KOPT-K1 (cell line): Measurements from ENCODE around the gene ANLN.
"Not testable (repeated sequence)": the region's sequence is repeated elsewhere in the genome, so short reads cannot be mapped to it uniquely, and the experiment has no call there.

Experiments
- H3K27ac ChIP-seq: fragments of 200-600 bp; sonication (generic); 2 replicates; pipeline ENCODE4 v1.5.1; 2016; ENCODE audit warnings: antibody characterized with exemption, mild to moderate bottlenecking, low read depth, low read length; ENCODE audit not compliant: poor library complexity, severe bottlenecking
- H3K36me3 ChIP-seq: fragments of 200-600 bp; sonication (generic); 2 replicates; pipeline ENCODE4 v1.5.1; 2017; ENCODE audit warnings: antibody characterized with exemption, mild to moderate bottlenecking, low read length, moderate library complexity; ENCODE audit not compliant: insufficient read depth
- H3K9me3 ChIP-seq: fragments of 200-600 bp; sonication (generic); 2 replicates; pipeline ENCODE4 v1.5.1; 2017; ENCODE audit warnings: antibody characterized with exemption, low read length, mild to moderate bottlenecking; ENCODE audit not compliant: insufficient read depth, poor library complexity, severe bottlenecking

Gene ANLN

DNA sequence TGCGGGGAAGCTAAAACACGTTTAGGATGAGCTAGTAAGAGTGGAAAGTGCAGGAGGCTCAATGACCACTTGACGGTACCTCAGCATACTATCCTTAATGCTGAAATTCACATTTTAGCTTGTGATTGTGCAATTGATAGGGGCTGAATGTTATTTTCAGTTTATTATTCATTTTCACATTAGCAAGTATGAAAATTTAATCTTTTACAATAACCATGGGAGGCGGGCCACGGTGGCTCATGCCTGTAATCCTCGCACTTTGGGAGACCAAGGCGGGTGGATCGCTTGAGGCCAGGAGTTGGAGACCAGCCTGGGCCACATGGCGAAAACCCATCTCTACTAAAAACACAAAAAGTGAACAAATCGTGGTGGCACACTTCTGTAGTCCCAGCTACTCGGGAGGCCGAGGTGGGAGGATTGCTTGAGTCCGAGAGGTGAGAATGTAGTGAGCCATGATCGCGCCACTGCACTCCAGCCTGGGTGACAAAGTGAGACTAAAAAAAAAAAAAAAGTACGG is 22.0 kb upstream of the ANLN start:
- no peaks in the 10 kb centered on the region for H3K36me3 ChIP-seq
- peak overlapping the region; percentile 49 for H3K27ac ChIP-seq
- no peaks in the 10 kb centered on the region for H3K9me3 ChIP-seq

DNA sequence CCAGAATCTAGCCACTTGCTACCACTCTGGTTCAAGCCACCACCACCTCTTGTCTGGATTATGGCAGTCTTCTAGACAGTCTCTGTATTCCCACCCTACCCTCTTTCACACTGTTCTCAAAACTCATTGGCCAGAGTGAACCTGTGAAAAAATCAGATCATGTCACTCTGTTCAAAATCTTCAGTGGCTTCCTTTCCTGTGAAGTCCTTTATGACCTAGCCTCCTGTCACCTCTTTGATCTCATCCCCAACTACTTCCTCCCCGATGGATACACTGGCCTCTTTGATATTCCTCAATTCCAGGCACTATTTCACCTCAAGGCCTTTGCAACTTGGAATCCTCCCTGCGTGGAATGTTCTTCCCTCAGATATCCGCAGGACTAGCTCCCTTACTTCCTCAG is 21.2 kb upstream of the ANLN start:
- Histone ChIP-seq H3K9me3 (no peaks in the 10 kb centered on the region), H3K27ac (no peak overlapping the region), H3K36me3 (no peaks in the 10 kb centered on the region)

DNA sequence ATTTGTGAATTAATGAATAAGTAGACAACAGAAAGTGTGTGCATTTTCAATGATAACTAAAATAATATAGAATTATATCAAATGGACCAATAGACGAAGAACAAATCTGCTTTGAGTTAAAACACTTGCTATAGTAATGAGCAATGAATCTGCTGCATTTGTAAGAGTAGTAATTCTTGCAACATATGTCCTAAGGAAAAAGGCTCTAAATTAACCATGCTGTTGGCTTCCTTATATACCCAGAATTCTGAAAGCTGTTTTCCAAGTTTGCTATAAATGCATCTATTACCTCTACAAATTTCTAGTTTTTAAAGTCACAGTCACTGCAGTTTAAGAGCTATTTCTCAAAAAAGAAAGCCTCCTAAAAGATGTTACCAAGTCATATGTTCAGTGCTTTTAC is 20.5 kb upstream of the ANLN start:
- no peak overlapping the region for H3K27ac ChIP-seq

DNA sequence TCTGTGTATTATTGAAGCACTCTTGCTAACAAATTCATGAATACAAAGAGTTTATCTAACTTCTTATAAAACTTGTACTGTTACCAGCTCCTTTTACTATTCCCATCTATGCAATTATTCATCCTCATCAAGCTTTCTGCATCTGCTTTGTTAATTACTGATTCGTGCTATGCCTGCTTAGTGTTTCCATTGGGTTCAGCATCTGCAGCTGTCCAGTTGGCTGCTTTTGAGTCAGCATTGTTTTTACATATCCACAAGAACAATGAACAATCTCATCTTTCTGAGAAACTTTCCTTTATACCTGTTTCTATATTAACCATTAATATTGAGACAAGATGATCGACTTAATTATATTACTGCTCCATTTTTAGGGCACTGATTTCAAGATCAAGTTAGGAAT is 19.6 kb upstream of the ANLN start:
- Histone ChIP-seq H3K27ac (no peak overlapping the region), H3K9me3 (no peaks in the 10 kb centered on the region), H3K36me3 (no peaks in the 10 kb centered on the region)

More for the DNA sequence above, 20.5 kb upstream of the ANLN start:
- Histone ChIP-seq H3K9me3 (no peaks in the 10 kb centered on the region), H3K36me3 (no peaks in the 10 kb centered on the region)

DNA sequence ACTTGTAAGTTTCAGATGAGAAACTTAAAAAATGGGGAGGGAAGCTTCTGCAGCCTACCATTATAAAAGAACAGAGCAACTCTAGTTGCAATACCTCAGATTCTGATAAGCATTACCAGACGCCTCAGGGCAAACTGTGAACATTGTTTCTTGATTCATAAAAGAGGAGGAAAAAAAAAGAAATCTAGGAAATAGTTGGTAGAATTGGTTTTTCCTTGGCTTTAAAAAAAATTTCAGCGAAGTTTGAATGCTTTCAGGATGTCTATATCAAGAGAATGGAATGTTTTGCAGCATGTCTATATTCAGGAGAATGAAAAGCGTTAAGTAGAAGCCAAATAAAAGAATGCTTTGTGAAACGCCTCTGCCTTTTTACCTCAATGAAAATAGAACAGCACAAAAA is 17.5 kb upstream of the ANLN start:
- H3K27ac ChIP-seq, result no peak overlapping the region
- H3K36me3 ChIP-seq, result no peaks in the 10 kb centered on the region
- no peaks in the 10 kb centered on the region for H3K9me3 ChIP-seq

DNA sequence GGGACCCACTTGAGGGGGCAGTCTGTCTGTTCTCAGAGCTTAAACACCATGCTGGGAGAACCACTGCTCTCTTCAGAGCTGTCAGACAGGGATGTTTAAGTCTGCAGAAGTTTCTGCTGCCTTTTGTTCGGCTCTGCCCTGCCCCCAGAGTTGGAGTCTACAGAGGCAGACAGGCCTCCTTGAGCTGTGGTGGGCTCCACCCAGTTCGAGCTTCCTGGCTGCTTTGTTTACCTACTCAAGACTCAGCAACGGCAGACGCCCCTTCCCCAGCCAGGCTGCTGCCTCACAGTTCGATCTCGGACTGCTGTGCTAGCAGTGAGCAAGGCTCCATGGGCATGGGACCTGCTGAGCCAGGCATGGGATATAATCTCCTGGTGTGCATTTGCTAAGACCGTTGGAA is 11.1 kb upstream of the ANLN start:
- peak overlapping the region; percentile 47 for H3K27ac ChIP-seq
- H3K36me3 ChIP-seq, H3K9me3 ChIP-seq: not testable (repeated sequence)

DNA sequence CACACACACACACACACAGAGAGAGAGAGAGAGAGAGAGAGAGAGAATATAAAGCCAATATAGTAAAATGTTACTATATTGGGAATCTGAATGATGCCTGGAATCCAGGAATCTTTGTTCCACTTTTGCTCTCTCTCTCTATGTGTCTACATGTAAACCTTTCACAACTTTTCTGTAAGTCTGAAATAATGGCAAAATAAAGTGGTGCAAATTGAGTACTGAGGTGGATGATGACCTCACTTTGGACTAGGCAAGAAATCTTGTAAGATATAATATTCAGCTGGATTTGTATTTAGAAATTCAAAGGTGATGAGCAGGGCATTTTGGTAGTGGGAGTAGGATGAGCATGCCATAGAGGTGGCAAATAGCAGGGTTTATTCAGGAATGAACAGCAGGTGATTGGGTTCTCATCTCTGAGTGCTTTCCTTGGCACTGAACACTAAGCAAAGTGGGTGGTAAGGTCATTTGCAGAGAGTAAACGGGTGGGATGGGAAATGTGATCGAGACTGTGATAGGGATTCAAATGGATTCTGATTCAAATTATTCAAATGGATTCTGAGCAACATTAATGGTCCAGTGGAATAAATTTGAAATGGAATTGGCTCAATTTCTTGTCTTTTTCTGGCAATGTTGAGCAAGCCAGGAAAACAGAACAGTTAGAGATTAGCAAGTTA is 9.7 kb upstream of the ANLN start:
- Histone ChIP-seq H3K9me3 (no peaks in the 10 kb centered on the region), H3K36me3 (no peaks in the 10 kb centered on the region), H3K27ac (no peak overlapping the region)

DNA sequence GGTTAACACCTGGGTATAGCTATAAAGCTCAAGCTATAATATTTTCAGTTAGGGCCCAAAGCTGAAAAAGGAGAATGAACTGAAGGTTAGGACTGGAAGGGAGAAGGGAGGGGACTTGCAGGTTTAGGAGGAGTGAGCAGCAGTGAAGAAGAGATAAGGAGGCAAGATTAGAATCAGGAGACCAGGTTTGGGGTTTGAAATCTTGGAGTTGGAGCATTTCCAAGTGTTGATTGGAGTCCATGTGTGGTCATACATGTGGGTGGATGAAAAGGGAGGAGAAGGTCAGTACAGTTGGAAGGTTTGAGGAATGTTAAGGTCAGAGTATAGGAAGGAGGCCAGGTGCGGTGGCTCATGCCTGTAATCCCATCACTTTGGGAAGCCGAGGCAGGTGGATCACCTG is 8.6 kb upstream of the ANLN start:
- H3K27ac ChIP-seq, result no peak overlapping the region
- no peaks in the 10 kb centered on the region for H3K36me3 ChIP-seq
- H3K9me3 ChIP-seq, result no peaks in the 10 kb centered on the region

DNA sequence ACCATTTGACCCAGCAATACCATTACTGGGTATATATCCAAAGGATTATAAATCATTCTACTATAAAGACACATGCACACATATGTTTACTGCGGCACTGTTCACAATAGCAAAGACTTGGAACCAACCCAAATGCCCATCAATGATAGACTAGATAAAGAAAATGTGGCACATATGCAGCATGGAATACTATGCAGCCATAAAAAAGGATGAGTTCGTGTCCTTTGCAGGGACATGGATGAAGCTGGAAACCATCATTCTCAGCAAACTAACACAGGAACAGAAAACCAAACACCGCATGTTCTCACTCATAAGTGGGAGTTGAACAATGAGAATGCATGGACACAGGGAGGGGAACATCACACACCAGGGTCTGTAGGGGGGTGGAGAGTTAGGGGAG is 6.4 kb upstream of the ANLN start:
- not testable (repeated sequence) for H3K9me3 ChIP-seq, H3K36me3 ChIP-seq, H3K27ac ChIP-seq

DNA sequence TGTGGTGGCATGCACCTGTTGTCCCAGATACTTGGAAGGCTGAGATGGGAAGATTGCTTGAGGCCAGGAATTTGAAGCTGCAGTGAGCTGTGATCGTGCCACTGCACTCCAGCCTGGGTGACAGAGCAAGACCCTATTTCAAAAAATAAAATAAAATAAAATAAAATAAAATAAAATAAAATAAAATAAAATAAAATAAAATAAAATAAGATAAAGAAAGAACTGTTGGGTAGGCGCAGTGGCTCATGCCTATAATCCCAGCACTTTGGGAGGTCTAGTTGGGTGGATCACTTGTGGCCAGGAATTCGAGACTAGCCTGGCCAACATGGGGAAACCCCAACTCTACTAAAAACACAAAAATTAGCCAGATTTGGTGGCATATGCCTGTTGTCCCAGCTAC is 4.0 kb upstream of the ANLN start:
- H3K36me3 ChIP-seq, H3K9me3 ChIP-seq: not testable (repeated sequence)

DNA sequence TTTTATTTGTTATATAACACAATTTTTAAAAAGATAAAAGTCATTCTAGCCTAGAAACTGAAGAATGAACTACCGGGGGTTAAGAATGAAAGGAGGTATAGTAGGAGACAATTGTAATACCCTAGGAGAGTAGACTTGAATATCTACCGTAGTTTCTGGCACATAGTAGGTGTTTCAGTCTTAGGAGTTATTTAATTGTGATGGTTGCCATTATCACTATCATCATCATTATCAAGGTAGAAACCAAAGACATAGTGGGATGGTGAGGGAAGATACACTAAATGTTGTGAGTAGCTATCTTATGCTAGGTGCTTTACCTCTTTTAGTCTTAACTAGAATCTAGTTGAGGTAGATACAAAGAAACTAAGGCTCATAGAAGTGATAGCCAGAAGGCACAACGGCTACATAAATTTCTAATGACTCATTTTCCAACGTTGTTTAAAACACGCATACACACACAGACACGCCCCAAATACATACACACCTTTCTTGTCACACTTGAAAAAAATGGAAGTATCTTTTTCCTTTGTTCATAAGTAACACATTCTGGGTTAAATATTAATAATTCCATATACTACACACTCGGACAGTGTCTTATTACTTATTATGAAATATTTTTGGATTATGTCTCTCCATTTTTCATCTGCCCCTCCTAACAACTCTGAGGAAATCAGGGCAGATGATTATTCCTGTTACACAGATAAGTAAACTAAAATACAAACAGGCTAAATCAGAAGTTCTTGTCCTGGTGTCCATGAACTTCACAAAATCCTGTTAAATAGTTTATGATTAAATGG is 2.0 kb upstream of the ANLN start:
- Histone ChIP-seq H3K27ac (no peak overlapping the region), H3K9me3 (no peaks in the 10 kb centered on the region), H3K36me3 (peaks cover under 1% of the 10 kb centered on the region)

More for the DNA sequence above, 4.0 kb upstream of the ANLN start:
- H3K27ac ChIP-seq, result not testable (repeated sequence)

DNA sequence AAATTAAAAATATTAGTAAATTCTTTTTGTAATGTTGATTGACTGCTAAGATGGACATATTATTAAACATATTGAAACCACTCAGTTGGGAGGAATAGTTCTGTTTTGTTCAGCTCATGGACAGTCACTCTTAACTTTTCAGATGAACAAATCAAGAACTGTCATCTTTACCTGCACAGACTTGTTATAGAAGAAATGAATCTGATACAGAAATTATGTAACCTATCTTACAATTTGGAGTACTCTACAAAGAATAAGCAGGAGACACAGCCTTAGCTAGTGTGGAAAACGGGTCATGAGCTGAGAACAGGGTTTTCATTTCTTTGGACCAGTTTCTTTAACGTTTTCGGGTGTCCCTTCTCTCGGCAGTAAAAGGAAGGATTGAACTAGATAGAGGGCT is 1.2 kb upstream of the ANLN start:
- Histone ChIP-seq H3K27ac (peak overlapping the region; percentile 96), H3K9me3 (no peaks in the 10 kb centered on the region), H3K36me3 (peaks cover 8% of the 10 kb centered on the region)

DNA sequence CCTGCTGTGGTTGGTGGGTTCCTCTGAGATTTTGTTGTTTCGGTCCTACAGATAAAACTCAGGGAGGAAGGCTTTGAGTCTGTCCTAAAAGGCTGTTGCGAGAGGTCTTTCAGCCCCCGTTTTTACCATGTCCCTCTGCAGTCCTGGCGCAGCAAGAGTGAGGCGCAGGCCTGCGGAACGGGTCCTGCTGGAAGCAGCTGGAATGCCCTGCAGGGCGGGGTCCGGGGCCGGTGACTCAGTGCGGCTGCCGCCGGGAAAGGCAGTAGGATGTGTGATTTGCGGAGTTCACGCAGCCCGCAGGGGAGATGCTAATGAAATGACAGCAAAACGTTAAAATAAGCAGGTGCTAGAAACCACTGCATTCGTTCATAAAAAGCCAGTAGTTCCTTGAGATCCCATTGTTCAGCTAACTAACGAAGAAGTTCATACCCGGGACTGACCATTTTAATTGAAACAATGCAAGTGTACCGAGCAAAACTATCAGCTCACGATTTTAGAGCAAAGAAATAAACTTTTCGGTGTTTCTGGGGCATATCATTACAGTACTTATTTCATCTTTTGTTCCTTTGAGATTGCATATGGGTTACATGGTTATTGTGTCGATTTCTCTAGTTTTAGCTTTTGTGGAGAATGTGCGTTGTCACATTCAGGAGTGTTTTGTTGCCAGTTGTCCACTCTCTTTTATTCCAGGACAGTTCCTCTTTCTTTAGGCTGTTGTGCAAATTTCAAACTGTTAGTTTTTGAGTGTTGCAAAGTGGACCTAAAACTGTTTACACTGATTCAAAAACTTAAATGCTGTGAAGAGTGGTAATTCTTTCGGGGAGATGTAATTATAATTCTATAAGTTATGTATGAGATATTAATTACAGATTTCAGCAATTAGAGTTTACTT is 783 bp downstream of the ANLN start:
- peaks cover 17% of the 10 kb centered on the region for H3K36me3 ChIP-seq
- no peaks in the 10 kb centered on the region for H3K9me3 ChIP-seq
- peak overlapping the region; percentile 96 for H3K27ac ChIP-seq

DNA sequence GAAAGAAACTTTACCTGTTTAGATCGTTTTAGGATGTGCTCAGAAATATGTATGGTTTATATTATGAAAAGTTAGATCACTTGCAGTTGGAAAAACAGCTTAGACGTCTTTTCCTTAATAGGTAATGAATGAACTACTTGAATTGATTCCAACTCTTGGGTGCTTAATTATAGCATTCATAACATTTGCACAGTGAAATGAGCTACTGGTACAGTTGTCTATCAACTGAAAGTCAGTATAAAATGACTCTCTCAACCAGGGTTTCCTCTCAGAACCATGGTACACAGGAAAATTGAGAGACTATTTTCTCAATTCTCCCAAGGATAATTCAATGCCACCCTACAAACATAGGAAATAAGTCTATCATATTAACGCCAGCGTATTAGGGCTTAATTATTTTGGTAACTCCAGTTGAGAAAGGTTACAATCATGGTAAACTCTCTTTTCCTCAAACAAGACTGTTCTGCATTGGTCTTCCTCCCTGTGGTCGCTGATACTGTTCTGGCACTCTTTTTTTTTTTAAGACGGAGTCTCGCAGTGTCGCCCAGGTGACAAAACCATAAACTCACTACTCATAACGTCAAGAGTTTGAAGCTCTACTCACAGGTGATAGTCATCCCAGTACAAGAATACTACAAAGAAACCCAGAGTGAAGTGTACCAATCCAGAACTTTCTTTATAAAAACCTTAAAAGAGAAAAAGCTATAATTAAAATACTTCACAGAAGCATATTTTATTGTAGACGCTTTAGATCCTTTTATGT is 2.0 kb downstream of the ANLN start:
- Histone ChIP-seq H3K27ac (peak overlapping the region; percentile 96), H3K36me3 (peaks cover 29% of the 10 kb centered on the region), H3K9me3 (no peaks in the 10 kb centered on the region)
